OCI-LY7 (cell line): Measurements from ENCODE around the gene SPON1.

Experiments
- EZH2phosphoT487 ChIP-seq: fragments of 200-600 bp; sonication (generic); IDR thresholded peaks from 2 replicates; pipeline ENCODE4 v1.6.1; 2018; ENCODE audit warnings: low read depth, borderline replicate concordance, mild to moderate bottlenecking, mixed run types, antibody characterized with exemption, low read length, moderate library complexity, mixed read lengths
- TF ChIP-seq, protein P1 (sequence below): fragments of 200-600 bp; sonication (generic); conservative IDR thresholded peaks from 2 replicates; pipeline ENCODE4 v1.5.1; 2014; ENCODE audit warnings: mild to moderate bottlenecking, antibody characterized with exemption, low read length, moderate library complexity, mixed read lengths

DNA sequence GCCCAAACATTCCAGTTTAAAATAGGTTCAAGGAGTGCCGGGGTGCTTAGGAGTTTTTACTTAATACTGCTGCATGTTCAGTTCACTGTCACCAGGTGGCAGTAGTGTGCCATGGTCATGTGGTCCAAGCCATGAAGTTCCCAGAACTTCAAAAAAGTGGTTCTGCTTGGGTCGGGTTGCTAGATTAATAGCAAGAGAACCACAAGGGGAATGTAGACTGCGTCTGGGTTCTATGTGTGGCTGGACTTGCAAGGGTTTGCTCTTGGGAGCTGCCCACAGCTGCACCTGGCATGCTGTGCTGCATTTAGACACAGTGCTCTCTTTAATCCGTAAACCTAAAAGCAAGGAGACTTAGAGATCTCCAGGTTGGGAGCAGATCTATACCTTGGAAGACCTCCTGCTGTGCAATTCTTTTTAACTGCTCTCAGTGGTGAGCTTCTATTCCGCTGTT, 6.5 kb upstream of the SPON1 start:
- TF ChIP-seq, protein P1, sequence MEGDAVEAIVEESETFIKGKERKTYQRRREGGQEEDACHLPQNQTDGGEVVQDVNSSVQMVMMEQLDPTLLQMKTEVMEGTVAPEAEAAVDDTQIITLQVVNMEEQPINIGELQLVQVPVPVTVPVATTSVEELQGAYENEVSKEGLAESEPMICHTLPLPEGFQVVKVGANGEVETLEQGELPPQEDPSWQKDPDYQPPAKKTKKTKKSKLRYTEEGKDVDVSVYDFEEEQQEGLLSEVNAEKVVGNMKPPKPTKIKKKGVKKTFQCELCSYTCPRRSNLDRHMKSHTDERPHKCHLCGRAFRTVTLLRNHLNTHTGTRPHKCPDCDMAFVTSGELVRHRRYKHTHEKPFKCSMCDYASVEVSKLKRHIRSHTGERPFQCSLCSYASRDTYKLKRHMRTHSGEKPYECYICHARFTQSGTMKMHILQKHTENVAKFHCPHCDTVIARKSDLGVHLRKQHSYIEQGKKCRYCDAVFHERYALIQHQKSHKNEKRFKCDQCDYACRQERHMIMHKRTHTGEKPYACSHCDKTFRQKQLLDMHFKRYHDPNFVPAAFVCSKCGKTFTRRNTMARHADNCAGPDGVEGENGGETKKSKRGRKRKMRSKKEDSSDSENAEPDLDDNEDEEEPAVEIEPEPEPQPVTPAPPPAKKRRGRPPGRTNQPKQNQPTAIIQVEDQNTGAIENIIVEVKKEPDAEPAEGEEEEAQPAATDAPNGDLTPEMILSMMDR: peak; percentile 98
- TF ChIP-seq EZH2phosphoT487: no peak
